Left ventricle myocardium inferior (tissue), 1 donor: ENCODE results near the gene SLC25A43. TPM values are rescaled to one million over a fixed set of nuclear protein-coding genes. Genes with fewer than 3 reads are reported as not detected.
"Not testable (repeated sequence)": the region's sequence is repeated elsewhere in the genome, so short reads cannot be mapped to it uniquely, and the experiment has no call there.

ENCODE experiments used
- DNase-seq: peaks from one replicate; pipeline ENCODE4 v3.0.0-alpha.2; 2020
- H3K27ac ChIP-seq: fragments of 200-600 bp; replicated peaks from 2 replicates; pipeline ENCODE4 v1.8.0; 2021
- H3K27me3 ChIP-seq: fragments of 200-600 bp; 2 replicates; pipeline ENCODE4 v1.8.0; 2021; ENCODE audit warnings: low read depth
- H3K36me3 ChIP-seq: fragments of 200-600 bp; 2 replicates; pipeline ENCODE4 v1.8.0; 2021
- H3K4me1 ChIP-seq: fragments of 200-600 bp; 2 replicates; pipeline ENCODE4 v1.8.0; 2021
- H3K4me3 ChIP-seq: fragments of 200-600 bp; 2 replicates; pipeline ENCODE4 v1.8.0; 2021; ENCODE audit warnings: mild to moderate bottlenecking, moderate library complexity
- H3K9me3 ChIP-seq: fragments of 200-600 bp; replicated peaks from 2 replicates; pipeline ENCODE4 v1.8.0; 2021
- intact Hi-C: fragments of 100-400 bp; cut with micrococcal nuclease; formaldehyde crosslinking; loops from one replicate; pipeline ENCODE4 v1.11.0; 2022
- total RNA-seq: library from RNA; stranded (reverse); fragmentation: NEBNext Ultra II Directional; extraction: Animal tissue kit (Norgen Biotek cat#: 25700); gene quantifications from one replicate; pipeline ENCODE4 v1.2.1, GENCODE V29; 2021
- TF ChIP-seq, protein P1 (sequence below): fragments of 200-600 bp; IDR thresholded peaks from 2 replicates; pipeline ENCODE4 v1.8.0; 2021; ENCODE audit warnings: antibody characterized with exemption, mild to moderate bottlenecking, borderline replicate concordance
- donor health status: DM: no; HTN: yes; CAD: no; lungs with severe emphysema.

SLC25A43 gene
- total RNA-seq, 1 donor from 2014 or later: 1.4 TPM

DNA sequence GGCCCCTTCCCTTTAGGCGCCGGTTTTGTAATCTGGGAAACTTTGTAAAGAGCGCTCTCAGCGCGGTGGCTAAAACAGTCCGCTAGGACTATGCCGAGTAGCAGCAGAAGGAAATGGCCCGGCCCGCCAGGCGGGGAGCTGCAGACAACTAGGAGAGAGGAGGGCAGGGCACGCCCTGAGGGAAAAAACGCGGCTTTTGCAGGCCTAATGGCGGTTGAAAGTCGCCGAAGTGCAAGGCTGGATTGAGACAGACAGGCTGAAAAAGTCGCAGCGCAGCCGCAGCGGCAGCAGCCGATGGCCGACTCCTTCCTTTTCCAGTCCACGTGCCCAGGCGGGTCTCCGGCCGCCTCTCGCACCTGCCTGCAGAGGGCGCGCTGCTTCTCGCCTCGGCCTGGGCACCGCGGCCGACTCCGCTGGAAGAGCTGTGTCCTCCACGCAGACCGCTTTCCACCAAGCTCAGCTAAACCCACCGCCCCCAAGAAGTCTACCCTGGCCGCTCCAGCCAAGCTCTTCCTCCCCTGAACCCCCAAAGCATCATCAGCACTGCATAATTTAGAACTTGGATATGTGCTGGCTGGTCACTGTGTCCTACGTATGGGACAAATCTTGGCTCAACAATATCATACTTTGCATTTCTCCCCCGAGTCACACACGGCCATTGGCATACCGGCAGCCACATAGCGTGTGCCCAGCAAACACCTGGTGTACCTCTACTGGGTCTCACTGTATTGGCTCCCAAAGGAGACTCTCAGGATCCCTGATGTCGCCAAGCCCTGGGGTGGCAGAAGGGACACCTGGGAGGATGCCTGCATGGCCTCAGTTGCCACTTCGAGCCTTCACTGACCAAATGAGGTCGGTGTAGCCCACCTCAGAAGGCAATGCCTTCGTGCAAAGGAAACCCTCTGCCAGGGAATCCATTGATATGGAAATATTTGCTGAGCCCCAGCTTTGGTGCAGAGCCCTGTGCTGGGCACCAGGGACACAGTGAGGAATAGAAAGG, 83.6 kb downstream of the SLC25A43 start:
- no peaks in the 10 kb centered on the region for H3K27me3 ChIP-seq
- H3K9me3 ChIP-seq: no peaks in the 10 kb centered on the region
- H3K36me3 ChIP-seq: no peaks in the 10 kb centered on the region
- DNase-seq: peak; percentile 61
- intact Hi-C loops: no loop called here
- peaks cover 12% of the 10 kb centered on the region for H3K4me1 ChIP-seq
- peak overlapping the region; percentile 88 for H3K27ac ChIP-seq
- peak overlapping the region; percentile 64 for H3K4me3 ChIP-seq
- TF ChIP-seq, protein P1, sequence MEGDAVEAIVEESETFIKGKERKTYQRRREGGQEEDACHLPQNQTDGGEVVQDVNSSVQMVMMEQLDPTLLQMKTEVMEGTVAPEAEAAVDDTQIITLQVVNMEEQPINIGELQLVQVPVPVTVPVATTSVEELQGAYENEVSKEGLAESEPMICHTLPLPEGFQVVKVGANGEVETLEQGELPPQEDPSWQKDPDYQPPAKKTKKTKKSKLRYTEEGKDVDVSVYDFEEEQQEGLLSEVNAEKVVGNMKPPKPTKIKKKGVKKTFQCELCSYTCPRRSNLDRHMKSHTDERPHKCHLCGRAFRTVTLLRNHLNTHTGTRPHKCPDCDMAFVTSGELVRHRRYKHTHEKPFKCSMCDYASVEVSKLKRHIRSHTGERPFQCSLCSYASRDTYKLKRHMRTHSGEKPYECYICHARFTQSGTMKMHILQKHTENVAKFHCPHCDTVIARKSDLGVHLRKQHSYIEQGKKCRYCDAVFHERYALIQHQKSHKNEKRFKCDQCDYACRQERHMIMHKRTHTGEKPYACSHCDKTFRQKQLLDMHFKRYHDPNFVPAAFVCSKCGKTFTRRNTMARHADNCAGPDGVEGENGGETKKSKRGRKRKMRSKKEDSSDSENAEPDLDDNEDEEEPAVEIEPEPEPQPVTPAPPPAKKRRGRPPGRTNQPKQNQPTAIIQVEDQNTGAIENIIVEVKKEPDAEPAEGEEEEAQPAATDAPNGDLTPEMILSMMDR: peak; percentile 75

- peaks cover 6% of the 10 kb centered on the region for H3K4me1 ChIP-seq
- no peaks in the 10 kb centered on the region for H3K9me3 ChIP-seq
- TF ChIP-seq, protein P1: no peak
- no peak overlapping the region for H3K4me3 ChIP-seq
- intact Hi-C loops: no loop called here
- no peak for DNase-seq
- no peak overlapping the region for H3K27ac ChIP-seq
- no peaks in the 10 kb centered on the region for H3K36me3 ChIP-seq
- H3K27me3 ChIP-seq: no peaks in the 10 kb centered on the region
These were observed 87.6 kb downstream of the SLC25A43 start for GRCh38 chrX:119486745-119487144.

- H3K4me1 ChIP-seq, H3K27ac ChIP-seq, DNase-seq, H3K27me3 ChIP-seq, H3K4me3 ChIP-seq, H3K9me3 ChIP-seq, intact Hi-C loops, H3K36me3 ChIP-seq: not testable (repeated sequence)
These were observed 88.6 kb downstream of the SLC25A43 start for GRCh38 chrX:119487766-119488165.

- H3K9me3 ChIP-seq: no peaks in the 10 kb centered on the region
- intact Hi-C loops: no loop called here
- no peak overlapping the region for H3K27ac ChIP-seq
- H3K4me3 ChIP-seq: no peak overlapping the region
- H3K27me3 ChIP-seq: no peaks in the 10 kb centered on the region
- TF ChIP-seq, protein P1: peak; percentile 64
- no peaks in the 10 kb centered on the region for H3K4me1 ChIP-seq
- H3K36me3 ChIP-seq: no peaks in the 10 kb centered on the region
- no peak for DNase-seq
These were observed 89.6 kb downstream of the SLC25A43 start for GRCh38 chrX:119488749-119489148.

- Histone ChIP-seq H3K27ac (no peak overlapping the region), H3K36me3 (no peaks in the 10 kb centered on the region), H3K9me3 (no peaks in the 10 kb centered on the region), H3K4me3 (no peak overlapping the region), H3K27me3 (no peaks in the 10 kb centered on the region), H3K4me1 (no peaks in the 10 kb centered on the region)
- intact Hi-C loops: no loop called here
- TF ChIP-seq, protein P1: no peak
- DNase-seq: no peak
These were observed 90.3 kb downstream of the SLC25A43 start for GRCh38 chrX:119489212-119490074.
